Measurements from ENCODE around the gene TRPV5. TPM values are rescaled to one million over a fixed set of nuclear protein-coding genes. Genes with fewer than 3 reads are reported as not detected.

The TRPV5 gene
- total RNA-seq, 1 donor: not detected

DNA sequence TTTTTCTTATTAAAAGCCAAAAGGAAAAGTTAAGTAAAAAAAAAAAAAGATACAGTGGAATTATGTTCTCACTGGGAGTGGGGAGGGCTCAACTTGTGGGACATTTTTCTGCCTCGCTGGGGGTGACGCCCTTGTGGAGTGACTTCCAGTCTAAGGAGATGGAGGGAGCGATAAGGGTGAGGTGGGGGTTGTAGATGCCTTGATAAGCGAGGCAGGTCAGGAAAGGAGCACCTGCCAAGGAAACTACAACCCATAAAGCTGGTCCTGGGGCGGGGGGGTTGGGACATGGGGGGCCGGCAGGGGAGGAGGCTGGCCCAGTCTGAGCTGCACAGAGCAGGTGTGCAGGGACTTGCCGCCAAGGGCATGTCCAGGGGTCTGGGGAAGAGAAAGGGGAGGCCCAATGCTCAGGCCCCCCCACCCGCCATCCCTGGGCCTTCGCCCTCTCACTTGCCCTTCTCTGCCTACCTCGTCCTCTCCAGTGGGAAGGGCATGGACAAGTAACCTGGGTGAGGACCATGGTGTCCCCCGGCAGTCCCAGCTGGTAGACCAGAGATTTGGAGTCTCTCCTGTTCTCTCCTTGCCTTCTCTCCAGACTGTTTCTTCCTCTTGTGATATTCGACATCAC is 2.5 kb upstream of the TRPV5 start:
- no peaks in the 10 kb centered on the region for H3K9me3 ChIP-seq (ENCODE audit: low read depth, low read length)
- H3K4me2 ChIP-seq (ENCODE audit: insufficient read depth, low read length): no peak overlapping the region
- no peak overlapping the region for H3K4me3 ChIP-seq (ENCODE audit: insufficient read depth, low read length)
- no peaks in the 10 kb centered on the region for H3K27me3 ChIP-seq (ENCODE audit: insufficient read depth, low read length)
- no peaks in the 10 kb centered on the region for H3K4me1 ChIP-seq (ENCODE audit: insufficient read depth, low read length)
- no peaks in the 10 kb centered on the region for H3K36me3 ChIP-seq (ENCODE audit: insufficient read depth, low read length)
- H2AFZ ChIP-seq (ENCODE audit: low read length): no peak overlapping the region
- DNase-seq (ENCODE audit: insufficient read length, low spot score, missing footprints): no peak
- no peaks in the 10 kb centered on the region for H3K79me2 ChIP-seq (ENCODE audit: insufficient read depth, low read length)
- no peaks in the 10 kb centered on the region for H4K20me1 ChIP-seq (ENCODE audit: insufficient read depth, low read length)
- TF ChIP-seq, protein P1, sequence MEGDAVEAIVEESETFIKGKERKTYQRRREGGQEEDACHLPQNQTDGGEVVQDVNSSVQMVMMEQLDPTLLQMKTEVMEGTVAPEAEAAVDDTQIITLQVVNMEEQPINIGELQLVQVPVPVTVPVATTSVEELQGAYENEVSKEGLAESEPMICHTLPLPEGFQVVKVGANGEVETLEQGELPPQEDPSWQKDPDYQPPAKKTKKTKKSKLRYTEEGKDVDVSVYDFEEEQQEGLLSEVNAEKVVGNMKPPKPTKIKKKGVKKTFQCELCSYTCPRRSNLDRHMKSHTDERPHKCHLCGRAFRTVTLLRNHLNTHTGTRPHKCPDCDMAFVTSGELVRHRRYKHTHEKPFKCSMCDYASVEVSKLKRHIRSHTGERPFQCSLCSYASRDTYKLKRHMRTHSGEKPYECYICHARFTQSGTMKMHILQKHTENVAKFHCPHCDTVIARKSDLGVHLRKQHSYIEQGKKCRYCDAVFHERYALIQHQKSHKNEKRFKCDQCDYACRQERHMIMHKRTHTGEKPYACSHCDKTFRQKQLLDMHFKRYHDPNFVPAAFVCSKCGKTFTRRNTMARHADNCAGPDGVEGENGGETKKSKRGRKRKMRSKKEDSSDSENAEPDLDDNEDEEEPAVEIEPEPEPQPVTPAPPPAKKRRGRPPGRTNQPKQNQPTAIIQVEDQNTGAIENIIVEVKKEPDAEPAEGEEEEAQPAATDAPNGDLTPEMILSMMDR (IDR thresholded peaks at IDR 0.05; ENCODE audit: extremely low read depth, low read depth, low read length): no peak
- H3K27ac ChIP-seq (ENCODE audit: low read depth, low read length): no peak overlapping the region

GRCh38 chr7:142934056-142934455 is 510 bp upstream of the TRPV5 start:
- Histone ChIP-seq H3K9me3 (ENCODE audit: low read depth, low read length) (no peaks in the 10 kb centered on the region), H3K4me3 (ENCODE audit: insufficient read depth, low read length) (no peak overlapping the region), H2AFZ (ENCODE audit: low read length) (no peak overlapping the region), H3K27me3 (ENCODE audit: insufficient read depth, low read length) (no peaks in the 10 kb centered on the region), H3K27ac (ENCODE audit: low read depth, low read length) (no peak overlapping the region), H3K79me2 (ENCODE audit: insufficient read depth, low read length) (no peaks in the 10 kb centered on the region), H4K20me1 (ENCODE audit: insufficient read depth, low read length) (no peaks in the 10 kb centered on the region), H3K4me1 (ENCODE audit: insufficient read depth, low read length) (no peaks in the 10 kb centered on the region), H3K36me3 (ENCODE audit: insufficient read depth, low read length) (no peaks in the 10 kb centered on the region), H3K4me2 (ENCODE audit: insufficient read depth, low read length) (no peak overlapping the region)
- DNase-seq (ENCODE audit: insufficient read length, low spot score, missing footprints): no peak
- TF ChIP-seq, protein P1 (IDR thresholded peaks at IDR 0.05; ENCODE audit: extremely low read depth, low read depth, low read length): no peak

DNA sequence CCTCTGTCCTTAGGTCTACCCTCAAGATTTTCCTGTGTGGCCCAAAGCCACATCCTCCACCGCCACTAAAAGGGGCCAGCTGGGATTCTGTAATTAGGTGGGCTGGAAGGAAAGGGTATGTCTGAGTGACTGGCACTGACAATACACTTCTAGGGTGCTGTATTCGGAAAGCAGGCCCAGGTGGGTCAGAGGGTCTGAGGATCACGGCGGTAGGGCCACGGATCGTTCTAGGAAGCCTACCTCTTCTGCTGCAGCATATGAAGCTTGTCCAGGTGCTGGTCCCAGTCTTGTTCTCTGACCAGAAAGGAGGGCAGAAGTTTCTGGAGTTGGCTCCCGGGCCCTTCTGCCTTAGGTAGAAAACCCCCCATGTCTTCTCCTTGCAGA is 462 bp downstream of the TRPV5 start:
- no peaks in the 10 kb centered on the region for H3K36me3 ChIP-seq (ENCODE audit: insufficient read depth, low read length)
- H3K9me3 ChIP-seq (ENCODE audit: low read depth, low read length): no peaks in the 10 kb centered on the region
- H3K4me1 ChIP-seq (ENCODE audit: insufficient read depth, low read length): no peaks in the 10 kb centered on the region
- no peak overlapping the region for H3K27ac ChIP-seq (ENCODE audit: low read depth, low read length)
- no peaks in the 10 kb centered on the region for H3K79me2 ChIP-seq (ENCODE audit: insufficient read depth, low read length)
- no peak overlapping the region for H3K4me2 ChIP-seq (ENCODE audit: insufficient read depth, low read length)
- TF ChIP-seq, protein P1 (IDR thresholded peaks at IDR 0.05; ENCODE audit: extremely low read depth, low read depth, low read length): no peak
- no peak for DNase-seq (ENCODE audit: insufficient read length, low spot score, missing footprints)
- no peaks in the 10 kb centered on the region for H4K20me1 ChIP-seq (ENCODE audit: insufficient read depth, low read length)
- no peak overlapping the region for H2AFZ ChIP-seq (ENCODE audit: low read length)
- no peaks in the 10 kb centered on the region for H3K27me3 ChIP-seq (ENCODE audit: insufficient read depth, low read length)
- no peak overlapping the region for H3K4me3 ChIP-seq (ENCODE audit: insufficient read depth, low read length)

DNA sequence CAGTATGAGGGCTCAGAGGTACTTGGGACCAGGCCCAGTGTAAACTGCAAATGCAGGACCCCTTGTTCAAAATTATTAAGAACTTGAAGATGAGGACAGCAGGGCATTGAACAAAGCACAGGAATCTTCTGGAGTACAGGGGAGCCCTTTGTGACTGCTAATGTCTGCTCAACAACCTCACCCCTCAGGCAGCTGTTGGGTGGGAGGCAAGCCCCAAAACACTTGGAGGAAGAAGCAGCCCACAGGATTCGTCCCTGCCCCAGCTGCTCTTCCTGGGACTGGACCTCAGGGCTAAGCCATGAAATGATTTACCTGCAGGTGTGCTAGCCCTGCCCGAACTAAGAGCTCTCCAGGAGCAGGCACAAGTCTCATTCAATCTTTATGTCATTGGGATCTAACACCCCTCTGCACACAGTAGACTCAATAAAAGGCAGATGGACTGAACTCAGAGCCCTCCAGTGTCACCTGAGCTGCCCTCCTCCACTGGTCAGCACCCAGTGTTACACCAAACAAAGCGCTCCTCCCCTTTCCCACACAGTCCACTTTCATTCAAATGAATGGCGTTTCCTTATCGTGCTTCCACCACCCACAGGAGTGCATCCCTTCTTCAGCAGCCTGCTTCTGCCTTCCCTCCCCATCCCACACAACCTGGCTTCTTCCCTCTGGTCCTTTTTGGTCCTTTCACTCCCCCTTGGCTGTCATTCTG is 1.0 kb downstream of the TRPV5 start:
- Histone ChIP-seq H2AFZ (ENCODE audit: low read length) (no peak overlapping the region), H3K4me1 (ENCODE audit: insufficient read depth, low read length) (no peaks in the 10 kb centered on the region), H3K9me3 (ENCODE audit: low read depth, low read length) (no peaks in the 10 kb centered on the region), H3K36me3 (ENCODE audit: insufficient read depth, low read length) (no peaks in the 10 kb centered on the region), H3K27me3 (ENCODE audit: insufficient read depth, low read length) (no peaks in the 10 kb centered on the region), H3K79me2 (ENCODE audit: insufficient read depth, low read length) (no peaks in the 10 kb centered on the region), H3K4me3 (ENCODE audit: insufficient read depth, low read length) (no peak overlapping the region), H3K4me2 (ENCODE audit: insufficient read depth, low read length) (no peak overlapping the region), H3K27ac (ENCODE audit: low read depth, low read length) (no peak overlapping the region), H4K20me1 (ENCODE audit: insufficient read depth, low read length) (no peaks in the 10 kb centered on the region)
- TF ChIP-seq, protein P1 (IDR thresholded peaks at IDR 0.05; ENCODE audit: extremely low read depth, low read depth, low read length): no peak
- no peak for DNase-seq (ENCODE audit: insufficient read length, low spot score, missing footprints)

All from osteoblast (primary cell).